GM21423 (cell line): ENCODE measurements around the gene CDC37L1.
A peak's percentile ranks its signal among the peaks of the same experiment; 100 is the strongest.
"Not testable (repeated sequence)": the region's sequence is repeated elsewhere in the genome, so short reads cannot be mapped to it uniquely, and the experiment has no call there.

Source experiments
- ATAC-seq: cut with Tn5 transposase; IDR thresholded peaks from one replicate; pipeline ENCODE4 v1.9.1; 2021; ENCODE audit warnings: mild to moderate bottlenecking, moderate library complexity; ENCODE audit not compliant: unreplicated experiment

The CDC37L1 gene

DNA sequence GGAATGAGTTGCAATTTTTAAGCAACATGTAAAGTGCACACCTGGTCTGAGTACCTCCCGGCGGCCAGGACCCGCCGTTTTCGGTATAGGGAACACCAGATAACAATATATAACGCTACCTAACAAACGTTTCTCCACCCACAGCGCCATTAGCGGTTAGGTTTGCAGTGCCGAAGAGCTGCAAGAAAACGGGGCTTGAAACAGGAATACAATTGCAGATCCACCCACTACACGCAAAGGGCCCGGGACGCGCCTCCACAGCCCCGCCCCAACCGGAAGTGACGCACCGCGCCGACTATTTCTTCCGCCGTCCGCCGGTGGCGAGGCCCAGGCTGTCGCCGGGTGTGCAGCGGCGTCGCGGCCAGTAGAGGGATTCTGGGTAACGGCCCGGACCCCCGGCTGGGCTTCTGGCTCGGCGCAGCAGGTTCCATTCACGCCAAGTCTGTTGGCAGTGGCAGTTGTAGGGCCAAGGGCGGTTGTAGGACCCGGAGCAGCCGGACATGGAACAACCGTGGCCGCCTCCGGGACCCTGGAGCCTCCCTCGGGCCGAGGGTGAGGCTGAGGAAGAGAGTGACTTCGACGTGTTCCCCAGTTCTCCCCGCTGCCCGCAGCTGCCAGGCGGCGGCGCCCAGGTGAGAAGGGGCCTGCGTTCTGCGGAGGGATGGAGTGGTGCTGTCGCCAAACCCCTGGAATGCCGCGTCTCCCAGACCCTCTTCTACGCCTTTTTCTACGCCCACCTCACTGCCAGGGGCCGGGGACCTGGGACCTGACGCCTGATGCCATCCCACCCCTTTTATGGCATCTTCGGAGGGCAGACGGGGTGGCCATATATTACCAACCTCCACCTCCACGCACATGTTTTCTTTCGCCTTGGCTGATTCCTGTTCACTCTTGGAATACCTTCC is at the start of gene CDC37L1:
CDC37L1 (plus strand) TSS at position 302 of the 905 bp plus-strand sequence; CDS start at position 501, 199 bp downstream.
- ATAC-seq: peak; percentile 98

DNA sequence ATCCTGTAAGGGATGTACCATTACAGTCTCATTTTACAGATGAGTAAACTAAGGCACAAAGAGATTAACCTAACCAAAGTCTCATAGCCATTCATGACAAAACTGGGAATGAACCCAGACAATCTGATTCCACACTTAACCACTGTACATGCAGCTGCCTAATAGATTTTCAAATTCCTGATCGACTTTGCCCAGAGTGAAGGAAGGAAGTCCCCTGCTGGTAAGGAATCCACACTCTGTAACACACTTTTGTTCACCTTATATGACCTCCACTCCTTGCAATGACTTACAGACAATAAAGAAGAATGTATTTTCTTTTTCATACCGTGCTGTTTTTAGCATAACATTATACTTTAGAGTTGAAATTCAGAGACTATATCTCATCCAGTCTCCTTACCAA is 48.5 kb upstream of the CDC37L1 start:
- no peak for ATAC-seq

DNA sequence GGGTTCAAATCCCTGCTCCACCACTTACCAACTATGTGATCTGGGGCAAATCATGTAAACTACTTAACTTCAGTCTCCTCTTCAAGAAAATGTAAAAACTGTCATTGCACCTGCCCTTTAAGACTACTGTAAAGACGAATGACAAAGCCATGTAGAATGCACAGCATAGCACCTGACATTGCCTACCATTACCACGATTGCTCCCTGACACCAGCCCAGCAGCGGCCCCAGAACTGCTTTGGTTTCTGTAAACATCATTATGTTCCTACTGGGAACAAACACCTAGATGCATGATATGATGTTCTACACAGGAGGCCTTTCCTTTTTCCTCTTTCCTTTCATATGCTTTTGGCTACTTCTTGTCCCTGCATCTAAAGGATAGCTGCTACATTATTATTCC is 40.4 kb upstream of the CDC37L1 start:
- ATAC-seq: no peak

DNA sequence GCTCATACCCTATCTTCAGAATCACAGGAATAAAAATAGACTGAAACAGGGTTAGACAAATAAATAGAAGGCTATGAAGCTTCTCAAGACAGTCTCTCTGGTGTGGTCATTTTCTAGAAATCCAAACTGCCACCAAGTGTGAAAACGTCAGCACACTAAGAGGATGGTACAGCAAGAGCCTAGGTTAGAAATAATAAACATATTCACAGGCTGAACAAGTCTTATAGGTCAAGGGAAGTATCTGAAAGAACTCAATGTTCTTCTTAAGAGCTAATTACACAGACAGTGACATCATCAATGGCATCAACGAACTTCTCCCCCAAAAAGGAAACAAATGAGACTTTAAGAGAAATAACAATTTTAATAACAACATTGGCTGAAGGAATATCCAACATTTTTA is 39.9 kb upstream of the CDC37L1 start:
- ATAC-seq: no peak

DNA sequence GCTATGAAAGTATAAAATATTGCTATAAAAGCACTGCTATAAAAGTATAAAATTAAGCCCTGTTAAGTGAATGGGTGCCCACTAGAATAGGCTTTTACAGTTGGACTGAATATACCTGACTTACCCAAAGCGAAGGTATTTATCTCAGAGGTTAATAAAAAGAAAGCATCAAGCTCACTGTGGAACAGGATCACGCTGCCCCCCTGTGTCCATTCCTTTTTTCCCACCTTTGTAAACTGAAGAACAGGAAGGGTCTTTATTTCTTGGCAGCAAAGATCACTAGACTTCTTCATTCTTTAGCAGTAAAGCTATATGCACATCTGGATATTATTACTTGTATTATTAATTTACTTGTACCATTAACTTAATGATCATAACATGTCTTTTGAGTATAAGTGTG is 39.3 kb upstream of the CDC37L1 start:
- ATAC-seq: no peak

DNA sequence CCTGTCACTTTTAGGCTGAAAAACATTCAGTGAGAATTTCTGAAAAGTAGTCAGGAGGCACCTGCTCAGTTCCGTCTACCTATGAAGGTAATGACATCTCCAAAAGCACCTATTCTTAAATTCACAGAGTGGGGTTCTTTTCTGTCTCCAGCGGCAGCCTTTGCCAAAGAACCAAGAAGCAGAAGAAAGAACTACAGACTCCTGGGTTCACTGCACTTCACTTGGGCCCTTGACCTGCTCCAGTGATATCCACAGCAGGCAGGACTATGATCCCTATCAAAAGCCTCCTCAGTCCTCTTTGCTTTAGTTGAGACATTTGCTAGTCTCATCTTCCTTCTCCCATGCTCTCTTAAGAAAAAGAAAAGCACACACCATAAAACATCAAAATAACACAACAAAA is 37.0 kb upstream of the CDC37L1 start:
- ATAC-seq: no peak

GRCh38 chr9:4654084-4654483 is 25.3 kb upstream of the CDC37L1 start:
- ATAC-seq: no peak

GRCh38 chr9:4654538-4654937 is 24.8 kb upstream of the CDC37L1 start:
- no peak for ATAC-seq

- not testable (repeated sequence) for ATAC-seq
Measured at GRCh38 chr9:4656196-4656595, 23.2 kb upstream of the CDC37L1 start.

- no peak for ATAC-seq
Measured at GRCh38 chr9:4656621-4657020, 22.7 kb upstream of the CDC37L1 start.

GRCh38 chr9:4657426-4658159 is 21.8 kb upstream of the CDC37L1 start:
- no peak for ATAC-seq

- not testable (repeated sequence) for ATAC-seq
Measured at GRCh38 chr9:4660665-4661064, 18.7 kb upstream of the CDC37L1 start.

- no peak for ATAC-seq
Measured at GRCh38 chr9:4661165-4661564, 18.2 kb upstream of the CDC37L1 start.

- peak; percentile 5 for ATAC-seq
Measured at GRCh38 chr9:4661611-4662010, 17.8 kb upstream of the CDC37L1 start.

DNA sequence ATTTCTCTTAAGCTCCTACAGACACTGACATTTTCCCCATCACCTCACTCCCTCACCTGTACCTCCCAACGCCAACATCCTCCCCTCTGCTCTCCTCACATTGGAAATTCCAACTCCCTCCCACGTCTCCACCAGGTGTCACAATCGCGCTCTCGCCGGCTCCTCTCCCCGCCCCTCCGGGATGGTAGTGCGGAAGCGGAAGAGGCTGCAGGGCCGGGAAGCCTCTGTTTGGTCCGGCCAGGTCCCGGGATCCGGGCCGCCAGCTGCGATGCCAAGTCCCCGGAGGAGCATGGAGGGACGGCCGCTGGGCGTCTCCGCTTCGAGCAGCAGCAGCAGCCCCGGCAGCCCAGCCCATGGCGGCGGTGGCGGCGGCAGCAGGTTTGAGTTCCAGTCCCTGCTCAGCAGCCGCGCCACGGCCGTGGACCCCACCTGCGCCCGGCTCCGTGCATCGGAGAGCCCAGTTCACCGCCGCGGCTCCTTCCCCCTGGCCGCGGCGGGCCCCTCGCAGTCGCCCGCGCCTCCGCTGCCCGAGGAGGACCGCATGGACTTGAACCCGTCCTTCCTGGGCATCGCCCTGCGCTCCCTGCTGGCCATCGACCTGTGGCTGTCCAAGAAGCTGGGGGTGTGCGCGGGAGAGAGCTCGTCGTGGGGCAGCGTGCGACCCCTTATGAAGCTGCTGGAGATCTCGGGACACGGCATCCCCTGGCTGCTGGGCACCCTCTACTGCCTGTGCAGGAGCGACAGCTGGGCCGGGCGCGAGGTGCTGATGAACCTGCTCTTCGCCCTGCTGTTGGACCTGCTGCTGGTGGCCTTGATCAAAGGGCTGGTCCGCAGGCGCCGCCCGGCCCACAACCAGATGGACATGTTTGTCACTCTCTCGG is 17.0 kb upstream of the CDC37L1 start, which contains the start of gene PLPP6:
PLPP6 (plus strand) TSS at position 187 of the 881 bp plus-strand sequence; CDS start at position 269, 82 bp downstream.
- ATAC-seq: peak; percentile 92

DNA sequence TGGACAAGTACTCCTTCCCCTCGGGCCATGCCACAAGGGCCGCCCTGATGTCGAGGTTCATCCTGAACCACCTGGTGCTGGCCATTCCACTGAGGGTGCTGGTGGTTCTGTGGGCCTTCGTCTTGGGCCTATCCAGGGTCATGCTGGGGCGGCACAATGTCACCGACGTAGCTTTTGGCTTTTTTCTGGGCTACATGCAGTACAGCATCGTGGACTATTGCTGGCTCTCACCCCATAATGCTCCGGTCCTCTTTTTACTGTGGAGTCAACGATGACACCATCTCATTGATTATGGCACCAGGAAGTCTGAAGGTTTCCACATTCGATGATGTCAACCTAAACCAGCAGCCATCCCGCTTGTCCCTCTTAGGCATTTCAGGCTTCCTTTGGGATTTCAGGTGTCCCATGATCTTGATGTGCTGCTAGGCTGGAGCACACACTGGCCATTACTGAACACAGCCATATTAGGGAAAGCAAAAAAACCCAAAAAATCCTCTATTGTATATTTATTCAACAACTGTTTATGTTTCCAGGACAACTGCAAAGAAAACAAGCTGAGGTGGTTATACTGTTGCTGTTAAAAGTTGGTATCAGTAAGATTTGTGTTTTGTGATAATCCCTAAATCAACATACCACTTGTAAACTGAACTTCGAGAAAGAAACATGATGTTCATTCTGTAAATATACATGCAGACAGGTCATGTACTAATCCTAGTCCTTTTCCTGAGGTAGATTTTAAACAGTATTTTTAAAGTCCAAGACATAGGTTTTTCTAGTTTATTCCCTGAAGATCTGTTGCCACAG is 16.2 kb upstream of the CDC37L1 start:
- no peak for ATAC-seq

GRCh38 chr9:4663956-4664355 is 15.4 kb upstream of the CDC37L1 start:
- ATAC-seq: no peak

- ATAC-seq: no peak
Measured at GRCh38 chr9:4665357-4665756, 14.0 kb upstream of the CDC37L1 start.

GRCh38 chr9:4666042-4666699 is 13.2 kb upstream of the CDC37L1 start, which contains the start of gene SPATA6L:
SPATA6L (minus strand) TSS chr9:4666480; CDS start chr9:4666250, 230 bp downstream.
- no peak for ATAC-seq
